Femur (tissue), 1 donor: ENCODE measurements around the gene ZNF793.

Experiments
- DNase-seq: peaks from one replicate; pipeline ENCODE4 v3.0.0-alpha.2; 2017

ZNF793 gene

DNA sequence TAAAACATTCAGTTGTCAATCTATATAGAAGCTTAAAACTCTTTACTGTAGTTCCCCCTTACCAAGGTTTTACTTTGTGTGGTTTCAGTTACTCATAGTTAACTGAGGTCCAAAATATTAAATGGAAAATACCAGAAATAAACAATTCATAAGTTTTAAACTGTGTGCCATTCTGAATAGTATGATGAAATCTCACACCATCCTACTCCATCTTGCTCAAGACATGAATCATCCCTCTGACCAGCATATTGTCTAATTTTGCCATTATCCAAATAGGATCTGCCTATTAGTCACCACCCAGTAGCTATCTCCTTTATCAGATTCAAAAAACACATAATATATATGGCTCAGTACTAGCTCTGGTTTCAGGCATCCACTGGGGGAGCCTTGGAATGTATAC, 65.5 kb downstream of the ZNF793 start:
- no peak for DNase-seq

DNA sequence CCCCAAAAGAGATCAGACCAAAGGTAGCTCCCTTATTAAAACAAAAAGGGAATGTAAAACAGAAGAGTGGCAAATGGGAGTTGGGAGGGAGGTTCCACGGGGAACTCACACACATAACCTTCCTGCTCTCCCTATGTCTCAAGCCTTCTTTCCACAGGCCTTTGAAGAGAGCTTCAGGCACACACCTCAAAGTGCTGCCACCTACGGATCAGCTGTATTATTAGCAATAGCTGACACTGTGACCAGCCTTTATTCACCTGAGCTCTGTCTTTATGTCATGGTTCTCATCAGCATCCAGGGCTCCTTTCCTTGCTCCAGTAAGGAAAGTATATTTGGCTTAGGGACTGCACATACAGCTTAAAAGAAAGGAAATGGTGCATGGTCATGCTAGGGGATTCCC, 76.6 kb downstream of the ZNF793 start:
- no peak for DNase-seq
